GM18505 (cell line): Measurements from ENCODE around the gene MOB3A.
"Not testable (repeated sequence)": the region's sequence is repeated elsewhere in the genome, so short reads cannot be mapped to it uniquely, and the experiment has no call there.

Experiments
- ATAC-seq: cut with Tn5 transposase; IDR thresholded peaks from one replicate; pipeline ENCODE4 v1.9.1; 2021; ENCODE audit not compliant: unreplicated experiment
- POLR2A ChIP-seq: IDR thresholded peaks from 4 replicates; pipeline ENCODE4 v1.6.1; 2011; ENCODE audit warnings: borderline replicate concordance; ENCODE audit not compliant: insufficient read depth, insufficient read length; ENCODE audit errors: extremely low read depth

Gene MOB3A

DNA sequence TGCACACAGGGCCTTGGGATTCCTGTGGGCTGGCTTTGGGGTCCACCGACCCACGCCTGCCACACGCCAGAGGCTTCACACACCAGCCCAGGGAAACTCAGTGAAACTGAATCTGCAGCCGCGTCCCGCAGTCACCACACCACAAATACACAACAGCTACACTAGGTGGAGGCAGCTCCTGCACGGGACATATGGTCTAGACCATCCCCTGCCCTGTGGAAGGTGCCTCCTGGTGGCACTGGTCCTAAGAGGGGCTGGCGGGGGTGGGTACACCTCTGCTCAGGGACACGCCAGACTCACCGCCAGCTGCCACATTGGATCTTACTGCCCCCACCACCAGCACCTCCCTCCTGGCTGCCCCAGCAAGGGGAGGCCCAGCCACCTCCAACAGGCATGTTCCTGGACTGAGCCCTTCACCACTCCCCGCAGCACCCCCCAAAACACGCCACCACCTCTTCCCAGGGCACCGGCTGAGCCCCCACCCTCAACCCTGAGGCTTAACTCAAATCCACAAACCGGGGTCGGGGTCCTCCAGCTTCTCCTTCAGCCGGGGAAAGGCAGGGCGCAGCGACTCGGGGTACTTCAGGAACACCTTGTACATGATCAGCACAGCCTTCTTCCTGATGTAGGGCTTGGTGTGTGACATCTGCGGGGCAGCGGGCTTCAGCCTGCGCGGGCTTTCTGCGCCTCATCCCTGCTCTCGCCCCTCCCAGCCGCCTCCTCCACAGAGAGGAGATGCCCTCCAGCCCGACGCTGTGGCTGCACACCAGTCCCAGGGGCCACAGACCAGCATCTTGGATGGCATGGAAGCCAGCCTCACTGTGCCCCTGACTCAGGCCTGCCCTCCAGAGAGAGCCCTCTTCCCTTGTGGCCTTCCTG lies 34.0 kb upstream of the MOB3A start:
- ATAC-seq, result no peak
- TF ChIP-seq POLR2A, result no peak

GRCh38 chr19:2129486-2129885 lies 33.4 kb upstream of the MOB3A start:
- TF ChIP-seq POLR2A, result no peak
- no peak for ATAC-seq

DNA sequence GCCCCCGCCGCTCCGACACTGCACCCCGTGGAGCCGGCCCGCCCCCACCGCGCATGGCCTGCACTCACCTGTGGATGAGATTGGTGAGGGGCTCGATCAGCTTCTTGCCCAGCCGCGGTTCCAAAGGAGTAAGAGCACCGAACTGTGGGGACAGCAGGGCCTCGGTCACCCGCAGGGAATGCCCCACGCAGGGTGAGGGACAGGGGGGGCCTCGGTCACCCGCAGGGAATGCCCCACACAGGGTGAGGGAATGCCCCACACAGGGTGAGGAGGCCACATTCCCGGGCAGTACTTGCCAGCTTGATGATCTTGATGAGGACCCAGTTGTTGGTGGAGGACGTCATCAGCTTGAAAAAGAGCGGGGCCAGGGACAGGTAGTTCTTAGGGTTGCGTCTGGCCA lies 32.9 kb upstream of the MOB3A start:
- no peak for TF ChIP-seq POLR2A
- no peak for ATAC-seq

GRCh38 chr19:2128252-2128651 lies 32.1 kb upstream of the MOB3A start:
- not testable (repeated sequence) for ATAC-seq

DNA sequence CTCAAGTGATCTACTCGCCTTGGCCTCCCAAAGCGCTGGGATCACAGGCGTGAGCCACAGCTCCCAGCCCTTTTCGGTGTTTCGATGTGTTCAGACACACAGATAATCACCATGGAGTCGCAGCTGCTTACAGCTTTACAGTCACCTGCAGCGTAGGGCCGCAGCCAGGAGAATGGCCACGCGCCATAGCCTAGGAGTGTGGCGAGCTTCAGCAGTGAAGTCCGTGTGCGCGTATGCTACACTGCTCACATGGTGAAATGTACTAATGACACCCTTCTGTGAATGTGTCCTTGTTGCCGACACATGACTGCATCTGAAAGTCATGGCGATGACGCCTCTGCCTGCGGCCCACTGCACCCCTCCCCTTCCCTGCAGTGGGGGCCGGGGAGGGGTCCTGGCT lies 31.6 kb upstream of the MOB3A start:
- no peak for TF ChIP-seq POLR2A
- ATAC-seq, result no peak

- no peak for ATAC-seq
- TF ChIP-seq POLR2A, result no peak
Measured at GRCh38 chr19:2126879-2127518, 30.9 kb upstream of the MOB3A start.

DNA sequence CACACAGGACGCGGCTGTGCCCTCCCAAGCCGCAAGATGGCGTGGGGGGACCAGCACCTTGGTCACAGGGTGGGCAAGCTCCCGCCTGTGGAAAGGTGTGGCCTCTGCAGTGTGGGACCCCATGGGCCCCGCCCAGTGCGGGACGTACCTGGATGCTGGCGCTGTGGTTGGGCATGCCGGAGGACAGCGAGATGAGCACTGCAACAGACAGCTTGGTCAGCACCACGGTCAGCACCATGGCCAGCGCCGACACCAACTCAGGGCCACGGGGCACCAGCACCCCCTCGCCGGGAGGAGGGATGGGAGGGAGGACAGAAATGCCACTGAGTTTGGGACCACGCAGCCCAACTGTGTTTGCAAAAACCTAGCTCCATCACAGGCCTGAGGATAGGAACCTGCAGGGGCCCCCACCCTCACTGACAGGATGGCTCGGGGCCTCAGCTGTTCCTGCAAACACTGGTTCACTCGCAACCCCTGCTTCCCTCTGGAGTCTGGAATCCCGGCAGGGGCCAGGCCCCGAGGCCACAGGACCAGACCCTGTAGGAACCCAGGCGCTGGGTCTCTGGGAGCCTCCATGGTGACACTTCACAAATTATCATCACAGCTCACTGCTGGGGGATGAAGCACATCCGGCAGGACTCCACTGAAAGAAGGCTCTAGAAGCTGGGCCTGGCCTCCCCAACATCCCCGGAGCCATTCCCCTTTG lies 27.7 kb upstream of the MOB3A start:
- ATAC-seq, result no peak
- TF ChIP-seq POLR2A, result no peak

GRCh38 chr19:2122982-2123381 lies 26.9 kb upstream of the MOB3A start:
- ATAC-seq, result no peak

GRCh38 chr19:2122251-2122650 lies 26.1 kb upstream of the MOB3A start:
- no peak for TF ChIP-seq POLR2A
- ATAC-seq, result no peak

More at GRCh38 chr19:2122982-2123381, 26.9 kb upstream of the MOB3A start:
- no peak for TF ChIP-seq POLR2A

- no peak for ATAC-seq
- no peak for TF ChIP-seq POLR2A
Measured at GRCh38 chr19:2121416-2122051, 25.4 kb upstream of the MOB3A start.

DNA sequence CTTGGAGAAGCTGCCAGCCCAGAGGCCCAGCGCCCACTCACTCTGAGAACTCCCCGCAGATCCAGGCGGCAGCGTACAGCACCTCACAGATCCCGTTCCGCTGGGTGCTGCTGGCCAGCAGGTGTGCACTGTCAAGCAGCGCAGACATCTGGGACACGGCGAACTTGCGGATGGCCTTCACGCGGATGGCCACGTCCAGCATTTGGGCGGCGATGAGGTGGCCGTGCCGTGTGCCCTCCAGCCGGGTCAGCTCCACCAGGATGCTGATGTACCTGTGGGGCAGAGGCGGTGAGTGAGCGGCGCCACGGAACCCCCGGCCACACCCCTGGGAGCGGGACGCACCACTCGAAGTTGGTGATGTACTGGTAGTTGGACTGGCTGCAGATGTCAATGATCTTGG lies 24.7 kb upstream of the MOB3A start:
- TF ChIP-seq POLR2A, result no peak
- ATAC-seq, result no peak

- no peak for TF ChIP-seq POLR2A
- ATAC-seq, result no peak
Measured at GRCh38 chr19:2119921-2120785, 24.0 kb upstream of the MOB3A start.
